Liver (tissue), 9 donors: ENCODE data around the gene TGIF2. TPM values are rescaled to one million over a fixed set of nuclear protein-coding genes. Genes with fewer than 3 reads are reported as not detected.

Experiments
- DNase-seq: peaks from one replicate; pipeline ENCODE4 v3.0.0-alpha.2; 2017; ENCODE audit warnings: low spot score
- H3K27ac ChIP-seq, 2 donors: one replicate each; pipeline ENCODE4 v1.7.0; 2013; ENCODE audit warnings: inconsistent platforms in 2 of 2, low read length in 2 of 2, control low read depth in 1 of 2, low read depth in 1 of 2, mild to moderate bottlenecking in 1 of 2
- H3K27me3 ChIP-seq, 4 donors: one replicate each; pipeline versions ENCODE4 v1.6.1 to v1.7.0; 2013; ENCODE audit warnings: low read length in 3 of 4, inconsistent platforms in 1 of 4, mild to moderate bottlenecking in 1 of 4, moderate library complexity in 1 of 4; ENCODE audit not compliant: control insufficient read depth in 4 of 4, insufficient read depth in 4 of 4
- H3K36me3 ChIP-seq, 4 donors: one replicate each; pipeline versions ENCODE4 v1.6.1 to v1.7.0; 2013; ENCODE audit warnings: low read length in 3 of 4, mild to moderate bottlenecking in 3 of 4, low read depth in 1 of 4, moderate library complexity in 1 of 4; ENCODE audit not compliant: control insufficient read depth in 4 of 4, insufficient read depth in 3 of 4
- H3K4me1 ChIP-seq, 4 donors: one replicate each; pipeline versions ENCODE4 v1.6.1 to v1.7.0; 2013; ENCODE audit warnings: low read length in 3 of 4, mild to moderate bottlenecking in 3 of 4, moderate library complexity in 1 of 4; ENCODE audit not compliant: control insufficient read depth in 4 of 4, insufficient read depth in 4 of 4
- H3K4me3 ChIP-seq, 3 donors: one replicate each; pipeline versions ENCODE4 v1.6.1 to v1.7.0; 2013; ENCODE audit warnings: low read length in 3 of 3, control low read depth in 1 of 3, low read depth in 1 of 3, mild to moderate bottlenecking in 1 of 3
- H3K9ac ChIP-seq, 2 donors: one replicate each; pipeline ENCODE4 v1.7.0; 2013; ENCODE audit warnings: low read length in 2 of 2, mild to moderate bottlenecking in 2 of 2, moderate library complexity in 2 of 2, control low read depth in 1 of 2, low read depth in 1 of 2
- H3K9me3 ChIP-seq, 4 donors: one replicate each; pipeline versions ENCODE4 v1.6.1 to v1.7.0; 2013; ENCODE audit warnings: low read length in 3 of 4; ENCODE audit not compliant: control insufficient read depth in 4 of 4
- EGR1 ChIP-seq, 2 donors: IDR thresholded peaks; 2 replicates each; pipeline ENCODE4 v1.6.1; 2016 to 2018; ENCODE audit warnings: antibody characterized with exemption in 2 of 2, low read depth in 2 of 2
- FOXA1 ChIP-seq: IDR thresholded peaks from 2 replicates; pipeline ENCODE4 v1.6.1; 2016; ENCODE audit warnings: antibody characterized with exemption
- FOXA2 ChIP-seq: IDR thresholded peaks from 2 replicates; pipeline ENCODE4 v1.6.1; 2016; ENCODE audit warnings: antibody characterized with exemption
- GABPA ChIP-seq, 2 donors: IDR thresholded peaks in 1 of 2; conservative IDR thresholded peaks in 1 of 2; 2 replicates each; pipeline ENCODE4 v1.6.1; 2016; ENCODE audit warnings: antibody characterized with exemption in 2 of 2, mild to moderate bottlenecking in 1 of 2, moderate library complexity in 1 of 2
- HNF4A ChIP-seq, 2 donors: conservative IDR thresholded peaks; 2 replicates each; pipeline ENCODE4 v1.6.1; 2016; ENCODE audit warnings: antibody characterized with exemption in 2 of 2, mild to moderate bottlenecking in 2 of 2
- HNF4G ChIP-seq: IDR thresholded peaks from 2 replicates; pipeline ENCODE4 v1.6.1; 2016; ENCODE audit warnings: antibody characterized with exemption
- JUND ChIP-seq, 2 donors: IDR thresholded peaks; 2 replicates each; pipeline ENCODE4 v1.6.1; 2016; ENCODE audit warnings: antibody characterized with exemption in 2 of 2
- NR2F2 ChIP-seq: IDR thresholded peaks from 2 replicates; pipeline ENCODE4 v1.6.1; 2016; ENCODE audit warnings: antibody characterized with exemption
- RAD21 ChIP-seq, 2 donors: IDR thresholded peaks; 2 replicates each; pipeline ENCODE4 v1.6.1; 2016; ENCODE audit warnings: antibody characterized with exemption in 2 of 2, mild to moderate bottlenecking in 2 of 2
- RXRA ChIP-seq, 2 donors: IDR thresholded peaks; 2 replicates each; pipeline ENCODE4 v1.6.1; 2017 to 2018; ENCODE audit warnings: antibody characterized with exemption in 2 of 2, mild to moderate bottlenecking in 1 of 2
- SP1 ChIP-seq: IDR thresholded peaks from 2 replicates; pipeline ENCODE4 v1.6.1; 2018; ENCODE audit warnings: antibody characterized with exemption, mild to moderate bottlenecking
- TAF1 ChIP-seq: conservative IDR thresholded peaks from 2 replicates; pipeline ENCODE4 v1.6.1; 2016; ENCODE audit warnings: antibody characterized with exemption, mild to moderate bottlenecking
- YY1 ChIP-seq: IDR thresholded peaks from 2 replicates; pipeline ENCODE4 v1.6.1; 2016; ENCODE audit warnings: antibody characterized with exemption, mild to moderate bottlenecking
- WGBS: extraction: QIAGEN DNeasy Blood & Tissue Kit; methylation state at CpG from one replicate; pipeline ENCODE4 v1.1.7; 2013; 5-methylcytosine and 5-hydroxymethylcytosine counted together
- polyA plus RNA-seq, 2 donors: library from polyadenylated mRNA; stranded (reverse) in 1 of 2; unstranded in 1 of 2; fragments of 200-250 nt in 1 of 2; fragments of >200 nt in 1 of 2; fragmentation: Nextera tagmentation in 1 of 2; extraction: Ambion mirVana in 1 of 2; gene quantifications; one replicate each; pipeline versions ENCODE4 v1.2.1 to v1.2.3, GENCODE V29; 2013 to 2015
- total RNA-seq, 2 donors: library from RNA; depleted of rRNA; stranded (reverse); fragments of >200 nt; gene quantifications; one replicate each; pipeline ENCODE4 v1.2.3, GENCODE V29; 2014
- TF ChIP-seq, protein P1 (sequence below): fragments of 150-350 bp; IDR thresholded peaks from 2 replicates; pipeline ENCODE4 v1.5.1; 2017; ENCODE audit warnings: improper control_type of control experiment, low read depth, low read length; ENCODE audit not compliant: missing input control
- TF ChIP-seq, protein P2 (sequence below): IDR thresholded peaks from 2 replicates; pipeline ENCODE4 v1.6.1; 2016; ENCODE audit warnings: antibody characterized with exemption
- TF ChIP-seq, protein P3 (sequence below): IDR thresholded peaks from 2 replicates; pipeline ENCODE4 v1.6.1; 2016; ENCODE audit warnings: antibody characterized with exemption
- TF ChIP-seq, protein P4 (sequence below): IDR thresholded peaks from 2 replicates; pipeline ENCODE4 v1.6.1; 2016; ENCODE audit warnings: antibody characterized with exemption
- TF ChIP-seq, protein P5 (sequence below): IDR thresholded peaks from 2 replicates; pipeline ENCODE4 v1.6.1; 2016; ENCODE audit warnings: antibody characterized with exemption, mild to moderate bottlenecking
- donor health status: healthy.
- donor health status: healthy.
- donor health status: healthy.
- donor health status: healthy.
- donor health status: healthy.

TGIF2 gene
- total and polyA plus RNA-seq, 4 donors, result 3.7 to 7.9 (median 4.3) TPM

DNA sequence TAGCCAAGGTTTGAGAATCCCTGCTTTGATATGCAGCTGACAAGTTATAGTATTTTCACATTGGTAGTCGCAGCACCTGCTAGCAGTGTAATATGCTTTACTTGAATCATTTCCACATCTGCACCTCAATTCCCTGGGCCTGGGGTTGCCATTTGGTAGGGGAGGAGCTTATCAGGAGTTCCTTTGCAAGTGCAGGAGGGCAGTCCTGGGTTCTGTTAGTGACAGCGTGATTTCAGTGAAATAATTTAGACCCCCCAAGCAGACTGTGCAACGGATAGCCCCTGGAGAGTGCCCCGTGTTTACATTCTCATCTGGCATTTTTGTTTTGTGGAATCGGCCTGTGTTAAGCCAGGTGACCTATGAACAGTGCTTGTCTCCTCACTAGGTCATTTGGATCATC lies 38.2 kb downstream of the TGIF2 start:
- DNase-seq, result no peak
- no peak overlapping the region for H3K9ac ChIP-seq
- TF ChIP-seq, protein P1, sequence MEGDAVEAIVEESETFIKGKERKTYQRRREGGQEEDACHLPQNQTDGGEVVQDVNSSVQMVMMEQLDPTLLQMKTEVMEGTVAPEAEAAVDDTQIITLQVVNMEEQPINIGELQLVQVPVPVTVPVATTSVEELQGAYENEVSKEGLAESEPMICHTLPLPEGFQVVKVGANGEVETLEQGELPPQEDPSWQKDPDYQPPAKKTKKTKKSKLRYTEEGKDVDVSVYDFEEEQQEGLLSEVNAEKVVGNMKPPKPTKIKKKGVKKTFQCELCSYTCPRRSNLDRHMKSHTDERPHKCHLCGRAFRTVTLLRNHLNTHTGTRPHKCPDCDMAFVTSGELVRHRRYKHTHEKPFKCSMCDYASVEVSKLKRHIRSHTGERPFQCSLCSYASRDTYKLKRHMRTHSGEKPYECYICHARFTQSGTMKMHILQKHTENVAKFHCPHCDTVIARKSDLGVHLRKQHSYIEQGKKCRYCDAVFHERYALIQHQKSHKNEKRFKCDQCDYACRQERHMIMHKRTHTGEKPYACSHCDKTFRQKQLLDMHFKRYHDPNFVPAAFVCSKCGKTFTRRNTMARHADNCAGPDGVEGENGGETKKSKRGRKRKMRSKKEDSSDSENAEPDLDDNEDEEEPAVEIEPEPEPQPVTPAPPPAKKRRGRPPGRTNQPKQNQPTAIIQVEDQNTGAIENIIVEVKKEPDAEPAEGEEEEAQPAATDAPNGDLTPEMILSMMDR, result no peak
- no peak for TF ChIP-seq SP1
- TF ChIP-seq, protein P2, sequence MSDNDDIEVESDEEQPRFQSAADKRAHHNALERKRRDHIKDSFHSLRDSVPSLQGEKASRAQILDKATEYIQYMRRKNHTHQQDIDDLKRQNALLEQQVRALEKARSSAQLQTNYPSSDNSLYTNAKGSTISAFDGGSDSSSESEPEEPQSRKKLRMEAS, result no peak
- TF ChIP-seq GABPA (IDR thresholded peaks at IDR 0.05 in 1 of 2, conservative IDR thresholded peaks at IDR 0.05 in 1 of 2), result no peak
- TF ChIP-seq, protein P3, sequence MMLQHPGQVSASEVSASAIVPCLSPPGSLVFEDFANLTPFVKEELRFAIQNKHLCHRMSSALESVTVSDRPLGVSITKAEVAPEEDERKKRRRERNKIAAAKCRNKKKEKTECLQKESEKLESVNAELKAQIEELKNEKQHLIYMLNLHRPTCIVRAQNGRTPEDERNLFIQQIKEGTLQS, result no peak
- TF ChIP-seq RXRA (IDR thresholded peaks at IDR 0.05), result no peak
- no peak for TF ChIP-seq HNF4A (conservative IDR thresholded peaks at IDR 0.05)
- TF ChIP-seq RAD21 (IDR thresholded peaks at IDR 0.05), result no peak
- TF ChIP-seq JUND (IDR thresholded peaks at IDR 0.05), result no peak
- TF ChIP-seq FOXA1, result no peak
- TF ChIP-seq, protein P4, sequence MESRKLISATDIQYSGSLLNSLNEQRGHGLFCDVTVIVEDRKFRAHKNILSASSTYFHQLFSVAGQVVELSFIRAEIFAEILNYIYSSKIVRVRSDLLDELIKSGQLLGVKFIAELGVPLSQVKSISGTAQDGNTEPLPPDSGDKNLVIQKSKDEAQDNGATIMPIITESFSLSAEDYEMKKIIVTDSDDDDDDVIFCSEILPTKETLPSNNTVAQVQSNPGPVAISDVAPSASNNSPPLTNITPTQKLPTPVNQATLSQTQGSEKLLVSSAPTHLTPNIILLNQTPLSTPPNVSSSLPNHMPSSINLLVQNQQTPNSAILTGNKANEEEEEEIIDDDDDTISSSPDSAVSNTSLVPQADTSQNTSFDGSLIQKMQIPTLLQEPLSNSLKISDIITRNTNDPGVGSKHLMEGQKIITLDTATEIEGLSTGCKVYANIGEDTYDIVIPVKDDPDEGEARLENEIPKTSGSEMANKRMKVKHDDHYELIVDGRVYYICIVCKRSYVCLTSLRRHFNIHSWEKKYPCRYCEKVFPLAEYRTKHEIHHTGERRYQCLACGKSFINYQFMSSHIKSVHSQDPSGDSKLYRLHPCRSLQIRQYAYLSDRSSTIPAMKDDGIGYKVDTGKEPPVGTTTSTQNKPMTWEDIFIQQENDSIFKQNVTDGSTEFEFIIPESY, result no peak
- TF ChIP-seq TAF1, result no peak
- no peak for TF ChIP-seq EGR1 (IDR thresholded peaks at IDR 0.05; ENCODE audit: low read depth in 2 of 2)
- TF ChIP-seq YY1, result no peak
- whole genome bisulfite sequencing, result 69% methylated on average over 5 of the region's 5 CpGs
- H3K4me1 ChIP-seq, result peaks cover 0 to 15% (median 14%) of the 10 kb centered on the region in 4 donors
- H3K4me3 ChIP-seq, result no peak overlapping the region
- H3K9me3 ChIP-seq, result no peaks in the 10 kb centered on the region
- peaks cover 21 to 56% (median 40%) of the 10 kb centered on the region in 4 donors for H3K36me3 ChIP-seq
- H3K27ac ChIP-seq, result no peak overlapping the region
- no peaks in the 10 kb centered on the region for H3K27me3 ChIP-seq

DNA sequence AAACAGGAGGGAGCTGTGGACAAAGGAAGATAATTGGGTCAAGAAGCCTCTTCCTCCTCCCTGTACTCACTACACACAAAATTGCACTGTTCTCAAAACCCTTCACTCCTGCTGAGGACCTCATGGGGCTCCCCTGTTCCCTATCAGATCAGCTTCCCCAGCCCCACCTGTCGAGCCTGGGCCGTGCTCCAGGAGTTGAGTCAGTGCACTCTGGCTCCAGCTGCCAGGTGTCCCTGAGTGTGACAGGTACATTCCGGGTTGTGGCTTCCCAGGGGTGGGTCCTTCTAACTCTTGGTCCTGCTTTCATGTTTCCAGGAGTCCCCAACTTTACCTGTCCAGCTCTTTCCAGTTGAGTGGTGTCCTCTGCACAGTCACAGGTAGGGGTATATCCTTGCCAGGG lies 40.6 kb downstream of the TGIF2 start:
- Histone ChIP-seq H3K27me3 (no peaks in the 10 kb centered on the region), H3K9me3 (no peaks in the 10 kb centered on the region), H3K36me3 (peaks cover 21 to 50% (median 38%) of the 10 kb centered on the region in 4 donors), H3K4me3 (no peak overlapping the region), H3K4me1 (no peaks in the 10 kb centered on the region), H3K9ac (no peak overlapping the region), H3K27ac (no peak overlapping the region)
- DNase-seq, result no peak
- TF ChIP-seq, protein P2, result no peak
- TF ChIP-seq FOXA1 (no peak), HNF4G (no peak), GABPA (IDR thresholded peaks at IDR 0.05 in 1 of 2, conservative IDR thresholded peaks at IDR 0.05 in 1 of 2) (no peak), FOXA2 (no peak), TAF1 (no peak), EGR1 (IDR thresholded peaks at IDR 0.05; ENCODE audit: low read depth in 2 of 2) (no peak), RXRA (IDR thresholded peaks at IDR 0.05) (no peak), HNF4A (conservative IDR thresholded peaks at IDR 0.05) (no peak), RAD21 (IDR thresholded peaks at IDR 0.05) (no peak), SP1 (no peak), NR2F2 (no peak), YY1 (no peak), JUND (IDR thresholded peaks at IDR 0.05) (no peak)
- TF ChIP-seq, protein P3, result no peak
- TF ChIP-seq, protein P4, result no peak
- TF ChIP-seq, protein P5, sequence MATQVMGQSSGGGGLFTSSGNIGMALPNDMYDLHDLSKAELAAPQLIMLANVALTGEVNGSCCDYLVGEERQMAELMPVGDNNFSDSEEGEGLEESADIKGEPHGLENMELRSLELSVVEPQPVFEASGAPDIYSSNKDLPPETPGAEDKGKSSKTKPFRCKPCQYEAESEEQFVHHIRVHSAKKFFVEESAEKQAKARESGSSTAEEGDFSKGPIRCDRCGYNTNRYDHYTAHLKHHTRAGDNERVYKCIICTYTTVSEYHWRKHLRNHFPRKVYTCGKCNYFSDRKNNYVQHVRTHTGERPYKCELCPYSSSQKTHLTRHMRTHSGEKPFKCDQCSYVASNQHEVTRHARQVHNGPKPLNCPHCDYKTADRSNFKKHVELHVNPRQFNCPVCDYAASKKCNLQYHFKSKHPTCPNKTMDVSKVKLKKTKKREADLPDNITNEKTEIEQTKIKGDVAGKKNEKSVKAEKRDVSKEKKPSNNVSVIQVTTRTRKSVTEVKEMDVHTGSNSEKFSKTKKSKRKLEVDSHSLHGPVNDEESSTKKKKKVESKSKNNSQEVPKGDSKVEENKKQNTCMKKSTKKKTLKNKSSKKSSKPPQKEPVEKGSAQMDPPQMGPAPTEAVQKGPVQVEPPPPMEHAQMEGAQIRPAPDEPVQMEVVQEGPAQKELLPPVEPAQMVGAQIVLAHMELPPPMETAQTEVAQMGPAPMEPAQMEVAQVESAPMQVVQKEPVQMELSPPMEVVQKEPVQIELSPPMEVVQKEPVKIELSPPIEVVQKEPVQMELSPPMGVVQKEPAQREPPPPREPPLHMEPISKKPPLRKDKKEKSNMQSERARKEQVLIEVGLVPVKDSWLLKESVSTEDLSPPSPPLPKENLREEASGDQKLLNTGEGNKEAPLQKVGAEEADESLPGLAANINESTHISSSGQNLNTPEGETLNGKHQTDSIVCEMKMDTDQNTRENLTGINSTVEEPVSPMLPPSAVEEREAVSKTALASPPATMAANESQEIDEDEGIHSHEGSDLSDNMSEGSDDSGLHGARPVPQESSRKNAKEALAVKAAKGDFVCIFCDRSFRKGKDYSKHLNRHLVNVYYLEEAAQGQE, result no peak
- TF ChIP-seq, protein P1, result no peak
- 73% methylated on average over 3 of the region's 3 CpGs for WGBS
